HL-60 (cell line): ENCODE measurements around the gene AFP.
"Not testable (repeated sequence)": the region's sequence is repeated elsewhere in the genome, so short reads cannot be mapped to it uniquely, and the experiment has no call there.

ENCODE experiments used
- DNase-seq, 2 experiments: peaks; one replicate each; pipeline ENCODE4 v3.0.0-alpha.2; 2010 to 2020; ENCODE audit warnings: low read depth in 1 of 2, low spot score in 1 of 2
- H3K27ac ChIP-seq: fragments of 250-450 bp; sonication (Bioruptor Pico); replicated peaks from 2 replicates; pipeline ENCODE4 v1.5.1; 2020; ENCODE audit warnings: mild to moderate bottlenecking, moderate library complexity
- H3K27me3 ChIP-seq: fragments of 250-450 bp; sonication (Bioruptor Pico); 2 replicates; pipeline ENCODE4 v1.5.1; 2021; ENCODE audit warnings: mild to moderate bottlenecking, moderate library complexity; ENCODE audit not compliant: insufficient read depth, poor library complexity, severe bottlenecking
- H3K4me3 ChIP-seq: replicated peaks from 2 replicates; pipeline ENCODE4 v1.5.1; 2011; ENCODE audit warnings: mild to moderate bottlenecking, control low read depth, low read length; ENCODE audit not compliant: insufficient read depth
- GABPA ChIP-seq: IDR thresholded peaks from 2 replicates; pipeline ENCODE4 v1.6.1; 2012; ENCODE audit warnings: low read depth
- POLR2AphosphoS5 ChIP-seq: IDR thresholded peaks from 2 replicates; pipeline ENCODE4 v1.6.1; 2012; ENCODE audit warnings: low read depth
- SPI1 ChIP-seq: IDR thresholded peaks from 2 replicates; pipeline ENCODE4 v1.6.1; 2012; ENCODE audit warnings: low read depth, mild to moderate bottlenecking, borderline replicate concordance
- long read RNA-seq: library from polyadenylated mRNA; unstranded; transcript quantifications from one replicate; pipeline ENCODE4 v2.0.0, GENCODE V29; 2020
- TF ChIP-seq, protein P1 (sequence below): IDR thresholded peaks from 2 replicates; pipeline ENCODE4 v1.6.1; 2012; ENCODE audit warnings: low read depth; ENCODE audit not compliant: insufficient replicate concordance
- TF ChIP-seq, protein P2 (sequence below): IDR thresholded peaks from one replicate; pipeline ENCODE4 v1.5.1; 2011; ENCODE audit warnings: low read length, control low read depth, inconsistent platforms; ENCODE audit not compliant: insufficient read depth

AFP gene
- long read RNA-seq: 0 reads

DNA sequence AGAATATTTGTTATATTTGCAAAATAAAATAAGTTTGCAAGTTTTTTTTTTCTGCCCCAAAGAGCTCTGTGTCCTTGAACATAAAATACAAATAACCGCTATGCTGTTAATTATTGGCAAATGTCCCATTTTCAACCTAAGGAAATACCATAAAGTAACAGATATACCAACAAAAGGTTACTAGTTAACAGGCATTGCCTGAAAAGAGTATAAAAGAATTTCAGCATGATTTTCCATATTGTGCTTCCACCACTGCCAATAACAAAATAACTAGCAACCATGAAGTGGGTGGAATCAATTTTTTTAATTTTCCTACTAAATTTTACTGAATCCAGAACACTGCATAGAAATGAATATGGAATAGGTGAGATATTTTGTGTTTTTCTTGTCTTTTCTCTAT lies at the start of gene AFP:
TSS of gene AFP (plus strand) at position 238 of the 400 bp plus-strand sequence. CDS start at position 280, 42 bp downstream.
- no peak for TF ChIP-seq POLR2AphosphoS5
- TF ChIP-seq, protein P1, sequence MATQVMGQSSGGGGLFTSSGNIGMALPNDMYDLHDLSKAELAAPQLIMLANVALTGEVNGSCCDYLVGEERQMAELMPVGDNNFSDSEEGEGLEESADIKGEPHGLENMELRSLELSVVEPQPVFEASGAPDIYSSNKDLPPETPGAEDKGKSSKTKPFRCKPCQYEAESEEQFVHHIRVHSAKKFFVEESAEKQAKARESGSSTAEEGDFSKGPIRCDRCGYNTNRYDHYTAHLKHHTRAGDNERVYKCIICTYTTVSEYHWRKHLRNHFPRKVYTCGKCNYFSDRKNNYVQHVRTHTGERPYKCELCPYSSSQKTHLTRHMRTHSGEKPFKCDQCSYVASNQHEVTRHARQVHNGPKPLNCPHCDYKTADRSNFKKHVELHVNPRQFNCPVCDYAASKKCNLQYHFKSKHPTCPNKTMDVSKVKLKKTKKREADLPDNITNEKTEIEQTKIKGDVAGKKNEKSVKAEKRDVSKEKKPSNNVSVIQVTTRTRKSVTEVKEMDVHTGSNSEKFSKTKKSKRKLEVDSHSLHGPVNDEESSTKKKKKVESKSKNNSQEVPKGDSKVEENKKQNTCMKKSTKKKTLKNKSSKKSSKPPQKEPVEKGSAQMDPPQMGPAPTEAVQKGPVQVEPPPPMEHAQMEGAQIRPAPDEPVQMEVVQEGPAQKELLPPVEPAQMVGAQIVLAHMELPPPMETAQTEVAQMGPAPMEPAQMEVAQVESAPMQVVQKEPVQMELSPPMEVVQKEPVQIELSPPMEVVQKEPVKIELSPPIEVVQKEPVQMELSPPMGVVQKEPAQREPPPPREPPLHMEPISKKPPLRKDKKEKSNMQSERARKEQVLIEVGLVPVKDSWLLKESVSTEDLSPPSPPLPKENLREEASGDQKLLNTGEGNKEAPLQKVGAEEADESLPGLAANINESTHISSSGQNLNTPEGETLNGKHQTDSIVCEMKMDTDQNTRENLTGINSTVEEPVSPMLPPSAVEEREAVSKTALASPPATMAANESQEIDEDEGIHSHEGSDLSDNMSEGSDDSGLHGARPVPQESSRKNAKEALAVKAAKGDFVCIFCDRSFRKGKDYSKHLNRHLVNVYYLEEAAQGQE: no peak
- TF ChIP-seq SPI1: no peak
- TF ChIP-seq, protein P2, sequence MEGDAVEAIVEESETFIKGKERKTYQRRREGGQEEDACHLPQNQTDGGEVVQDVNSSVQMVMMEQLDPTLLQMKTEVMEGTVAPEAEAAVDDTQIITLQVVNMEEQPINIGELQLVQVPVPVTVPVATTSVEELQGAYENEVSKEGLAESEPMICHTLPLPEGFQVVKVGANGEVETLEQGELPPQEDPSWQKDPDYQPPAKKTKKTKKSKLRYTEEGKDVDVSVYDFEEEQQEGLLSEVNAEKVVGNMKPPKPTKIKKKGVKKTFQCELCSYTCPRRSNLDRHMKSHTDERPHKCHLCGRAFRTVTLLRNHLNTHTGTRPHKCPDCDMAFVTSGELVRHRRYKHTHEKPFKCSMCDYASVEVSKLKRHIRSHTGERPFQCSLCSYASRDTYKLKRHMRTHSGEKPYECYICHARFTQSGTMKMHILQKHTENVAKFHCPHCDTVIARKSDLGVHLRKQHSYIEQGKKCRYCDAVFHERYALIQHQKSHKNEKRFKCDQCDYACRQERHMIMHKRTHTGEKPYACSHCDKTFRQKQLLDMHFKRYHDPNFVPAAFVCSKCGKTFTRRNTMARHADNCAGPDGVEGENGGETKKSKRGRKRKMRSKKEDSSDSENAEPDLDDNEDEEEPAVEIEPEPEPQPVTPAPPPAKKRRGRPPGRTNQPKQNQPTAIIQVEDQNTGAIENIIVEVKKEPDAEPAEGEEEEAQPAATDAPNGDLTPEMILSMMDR: no peak
- TF ChIP-seq GABPA: no peak
- H3K4me3 ChIP-seq: no peak within 1 kb of the TSS
- H3K27me3 ChIP-seq: peaks cover 9% of the 10 kb centered on the region
- no peak within 1 kb of the TSS for H3K27ac ChIP-seq
- DNase-seq: no peak

- Histone ChIP-seq H3K4me3 (no peak overlapping the region), H3K27ac (no peak overlapping the region), H3K27me3 (no peaks in the 10 kb centered on the region)
- no peak for DNase-seq
- no peak for TF ChIP-seq POLR2AphosphoS5
- TF ChIP-seq, protein P1: no peak
- TF ChIP-seq SPI1: no peak
- TF ChIP-seq, protein P2: no peak
- TF ChIP-seq GABPA: no peak
These were observed 48.5 kb upstream of the AFP start for GRCh38 chr4:73387552-73387951.

GRCh38 chr4:73388887-73389286 lies 47.1 kb upstream of the AFP start:
- TF ChIP-seq, protein P1: no peak
- TF ChIP-seq GABPA (no peak), POLR2AphosphoS5 (no peak), SPI1 (no peak)
- TF ChIP-seq, protein P2: no peak
- H3K4me3 ChIP-seq: no peak overlapping the region
- no peak for DNase-seq
- no peaks in the 10 kb centered on the region for H3K27me3 ChIP-seq
- H3K27ac ChIP-seq: no peak overlapping the region

DNA sequence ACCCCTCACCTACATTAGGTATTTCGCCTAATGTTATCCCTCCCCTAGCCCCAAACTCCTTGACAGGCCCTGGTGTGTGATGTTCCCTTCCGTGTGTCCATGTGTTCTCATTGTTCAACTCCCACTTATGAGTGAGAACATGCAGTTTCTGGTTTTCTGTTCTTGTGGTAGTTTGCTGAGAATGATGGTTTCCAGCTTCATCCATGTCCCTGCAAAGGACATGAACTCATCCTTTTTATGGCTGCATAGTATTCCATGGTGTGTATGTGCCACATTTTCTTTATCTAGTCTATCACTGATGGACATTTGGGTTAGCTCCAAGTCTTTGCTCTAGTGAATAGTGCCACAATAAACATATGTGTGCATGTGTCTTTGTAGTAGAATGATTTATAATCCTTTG lies 46.4 kb upstream of the AFP start:
- not testable (repeated sequence) for DNase-seq, H3K4me3 ChIP-seq, H3K27me3 ChIP-seq, H3K27ac ChIP-seq
